CD4-positive, alpha-beta T cell treated with Interleukin-17A for 1 hour (primary cell): ENCODE measurements around the gene S1PR5.
"Not testable (repeated sequence)": the region's sequence is repeated elsewhere in the genome, so short reads cannot be mapped to it uniquely, and the experiment has no call there.

Source experiments
- DNase-seq: peaks from one replicate; pipeline ENCODE4 v3.0.0-alpha.2; 2020

The S1PR5 gene

GRCh38 chr19:10543420-10544241, 26.4 kb upstream of the S1PR5 start, which contains the start of gene ATG4D:
TSS of gene ATG4D (plus strand) at chr19:10543904. CDS start at chr19:10544091, 187 bp downstream.
- peak; percentile 87 for DNase-seq

GRCh38 chr19:10543059-10543419, 25.8 kb upstream of the S1PR5 start:
- no peak for DNase-seq

- DNase-seq, result not testable (repeated sequence)
Measured at GRCh38 chr19:10539016-10539415, 21.8 kb upstream of the S1PR5 start.

- DNase-seq, result no peak
Measured at GRCh38 chr19:10538204-10538983, 21.1 kb upstream of the S1PR5 start.

GRCh38 chr19:10537668-10538067, 20.4 kb upstream of the S1PR5 start:
- DNase-seq, result no peak

- no peak for DNase-seq
Measured at GRCh38 chr19:10535613-10536012, 18.4 kb upstream of the S1PR5 start.

GRCh38 chr19:10533646-10534386, 16.6 kb upstream of the S1PR5 start:
- DNase-seq, result no peak

GRCh38 chr19:10532457-10532856, 15.2 kb upstream of the S1PR5 start:
- DNase-seq, result no peak

GRCh38 chr19:10526887-10527286, 9.6 kb upstream of the S1PR5 start:
- not testable (repeated sequence) for DNase-seq

- no peak for DNase-seq
Measured at GRCh38 chr19:10525636-10526035, 8.4 kb upstream of the S1PR5 start.

- DNase-seq, result peak; percentile 60
Measured at GRCh38 chr19:10523135-10523636, 5.9 kb upstream of the S1PR5 start.

- no peak for DNase-seq
Measured at GRCh38 chr19:10521461-10522171, 4.4 kb upstream of the S1PR5 start.

GRCh38 chr19:10520652-10521318, 3.5 kb upstream of the S1PR5 start:
- no peak for DNase-seq

- no peak for DNase-seq
Measured at GRCh38 chr19:10519421-10519820, 2.2 kb upstream of the S1PR5 start.

- peak; percentile 42 for DNase-seq
Measured at GRCh38 chr19:10518444-10519361, 1.5 kb upstream of the S1PR5 start.

- DNase-seq, result peak; percentile 40
Measured at GRCh38 chr19:10517760-10518443, 655 bp upstream of the S1PR5 start.

GRCh38 chr19:10516671-10517286, 468 bp downstream of the S1PR5 start:
- peak; percentile 24 for DNase-seq

- DNase-seq, result peak; percentile 69
Measured at GRCh38 chr19:10516064-10516385, 1.2 kb downstream of the S1PR5 start.

- peak; percentile 48 for DNase-seq
Measured at GRCh38 chr19:10514211-10515145, 2.8 kb downstream of the S1PR5 start.
